HepG2 (cell line): ENCODE data around the gene CROCC. TPM values are rescaled to one million over a fixed set of nuclear protein-coding genes. Genes with fewer than 3 reads are reported as not detected.

Experiments
- BCL6 ChIP-seq: IDR thresholded peaks from 2 replicates; pipeline ENCODE4 v1.6.1; 2016; ENCODE audit warnings: missing genetic modification reagents, missing compliant biosample characterization
- IKZF4 ChIP-seq: sonication (generic); formaldehyde crosslinking; IDR thresholded peaks from 2 replicates; pipeline ENCODE4 v1.5.1; 2020; ENCODE audit warnings: borderline replicate concordance, mild to moderate bottlenecking, low read depth, missing genetic modification reagents; ENCODE audit errors: not compliant biosample characterization
- JUND ChIP-seq: sonication (generic); formaldehyde crosslinking; IDR thresholded peaks from 2 replicates; pipeline ENCODE4 v1.8.0; 2022; ENCODE audit warnings: mild to moderate bottlenecking, missing genetic modification reagents
- LCORL ChIP-seq, 2 experiments: fragments of 450-650 bp in 1 of 2; sonication (generic) in 1 of 2; formaldehyde crosslinking in 1 of 2; IDR thresholded peaks; 2 replicates each; pipeline versions ENCODE4 v1.5.0 to v1.6.1; 2017 to 2020; ENCODE audit warnings: antibody characterized with exemption in 1 of 2, missing genetic modification reagents in 1 of 2
- MIXL1 ChIP-seq: IDR thresholded peaks from 2 replicates; pipeline ENCODE4 v1.6.1; 2016
- SUZ12 ChIP-seq: fragments of 150-350 bp; IDR thresholded peaks from 2 replicates; pipeline ENCODE4 v1.6.1; 2014; ENCODE audit warnings: low read depth, low read length
- TAF1 ChIP-seq: sonication (generic); formaldehyde crosslinking; IDR thresholded peaks from 2 replicates; pipeline ENCODE4 v1.4.0; 2020; ENCODE audit warnings: missing genetic modification reagents
- XBP1 ChIP-seq: sonication (generic); formaldehyde crosslinking; IDR thresholded peaks from 2 replicates; pipeline ENCODE4 v1.5.0; 2020; ENCODE audit warnings: missing genetic modification reagents
- ZNF251 ChIP-seq: sonication (generic); formaldehyde crosslinking; IDR thresholded peaks from 2 replicates; pipeline ENCODE4 v1.9.0; 2021; ENCODE audit warnings: mild to moderate bottlenecking, missing genetic modification reagents
- ZNF354B ChIP-seq: sonication (generic); formaldehyde crosslinking; IDR thresholded peaks from 2 replicates; pipeline ENCODE4 v1.8.0; 2022; ENCODE audit warnings: mild to moderate bottlenecking, missing genetic modification reagents
- ZNF414 ChIP-seq: sonication (generic); formaldehyde crosslinking; IDR thresholded peaks from 2 replicates; pipeline ENCODE4 v1.5.0; 2020; ENCODE audit warnings: missing genetic modification reagents
- ZNF460 ChIP-seq: sonication (generic); formaldehyde crosslinking; IDR thresholded peaks from 2 replicates; pipeline ENCODE4 v1.5.1; 2020; ENCODE audit warnings: missing genetic modification reagents, mild to moderate bottlenecking, borderline replicate concordance
- ZNF501 ChIP-seq: sonication (generic); formaldehyde crosslinking; IDR thresholded peaks from 2 replicates; pipeline ENCODE4 v1.5.1; 2020; ENCODE audit warnings: mild to moderate bottlenecking, moderate library complexity, missing genetic modification reagents
- ZNF768 ChIP-seq: sonication (generic); formaldehyde crosslinking; IDR thresholded peaks from 2 replicates; pipeline ENCODE4 v1.4.0; 2020; ENCODE audit warnings: missing genetic modification reagents
- ZNF782 ChIP-seq: sonication (generic); formaldehyde crosslinking; IDR thresholded peaks from 2 replicates; pipeline ENCODE4 v1.4.0; 2020; ENCODE audit warnings: missing genetic modification reagents, mild to moderate bottlenecking, borderline replicate concordance
- ZXDC ChIP-seq: sonication (generic); formaldehyde crosslinking; IDR thresholded peaks from 2 replicates; pipeline ENCODE4 v1.5.0; 2020; ENCODE audit warnings: mild to moderate bottlenecking, missing genetic modification reagents
- polyA plus RNA-seq, 8 experiments: library from polyadenylated mRNA; depleted of rRNA in 3 of 8; stranded (reverse) in 7 of 8; unstranded in 1 of 8; fragments of >200 nt; fragmentation: Illumina TruSeq in 4 of 8; extraction: Trizol in 4 of 8; gene quantifications; 2 replicates each; pipeline versions ENCODE4 v1.2.1 to v1.2.3, GENCODE V29; 2011 to 2016; ENCODE audit warnings: low read depth in 4 of 8, missing spikeins in 1 of 8, mixed read lengths in 1 of 8; ENCODE audit not compliant: insufficient read depth in 1 of 8
- total RNA-seq, 5 experiments: library from RNA; depleted of rRNA; stranded (reverse); fragments of >200 nt; fragmentation: Illumina TruSeq; extraction: Trizol; gene quantifications; 2 replicates each; pipeline ENCODE4 v1.2.3, GENCODE V29; 2016; ENCODE audit warnings: low read depth in 1 of 5
- TF ChIP-seq, protein P1 (sequence below): sonication (generic); formaldehyde crosslinking; IDR thresholded peaks from one replicate; pipeline ENCODE4 v1.5.1; 2020; ENCODE audit warnings: mild to moderate bottlenecking, missing genetic modification reagents; ENCODE audit errors: not compliant biosample characterization
- TF ChIP-seq, protein P2 (sequence below): IDR thresholded peaks from 2 replicates; pipeline ENCODE4 v1.6.1; 2016

CROCC gene
- total and polyA plus RNA-seq, 2 of the 13 experiments (the other 11 are each of a cell fraction or from before 2014, with no cell fraction given) = 7.8 to 15.5 TPM

- TF ChIP-seq TAF1 (no peak), LCORL (IDR thresholded peaks at IDR 0.05) (no peak), LCORL (CRISPR knock-in tag; IDR thresholded peaks at IDR 0.05) (0 out of 2 replicates have a peak, but pooled peaks have one; percentile 27), ZNF251 (CRISPR knock-in tag) (no peak), SUZ12 (no peak), XBP1 (CRISPR knock-in tag) (no peak), MIXL1 (CRISPR knock-in tag) (no peak), ZNF354B (CRISPR knock-in tag) (no peak), ZNF768 (peak; percentile 79), ZXDC (CRISPR knock-in tag) (no peak), BCL6 (no peak), IKZF4 (CRISPR knock-in tag) (no peak), JUND (CRISPR knock-in tag) (no peak), ZNF414 (no peak), ZNF460 (CRISPR knock-in tag) (no peak), ZNF501 (CRISPR knock-in tag) (peak; percentile 27; the same call in 1 of the 2 replicates), ZNF782 (no peak)
- TF ChIP-seq, protein P1, sequence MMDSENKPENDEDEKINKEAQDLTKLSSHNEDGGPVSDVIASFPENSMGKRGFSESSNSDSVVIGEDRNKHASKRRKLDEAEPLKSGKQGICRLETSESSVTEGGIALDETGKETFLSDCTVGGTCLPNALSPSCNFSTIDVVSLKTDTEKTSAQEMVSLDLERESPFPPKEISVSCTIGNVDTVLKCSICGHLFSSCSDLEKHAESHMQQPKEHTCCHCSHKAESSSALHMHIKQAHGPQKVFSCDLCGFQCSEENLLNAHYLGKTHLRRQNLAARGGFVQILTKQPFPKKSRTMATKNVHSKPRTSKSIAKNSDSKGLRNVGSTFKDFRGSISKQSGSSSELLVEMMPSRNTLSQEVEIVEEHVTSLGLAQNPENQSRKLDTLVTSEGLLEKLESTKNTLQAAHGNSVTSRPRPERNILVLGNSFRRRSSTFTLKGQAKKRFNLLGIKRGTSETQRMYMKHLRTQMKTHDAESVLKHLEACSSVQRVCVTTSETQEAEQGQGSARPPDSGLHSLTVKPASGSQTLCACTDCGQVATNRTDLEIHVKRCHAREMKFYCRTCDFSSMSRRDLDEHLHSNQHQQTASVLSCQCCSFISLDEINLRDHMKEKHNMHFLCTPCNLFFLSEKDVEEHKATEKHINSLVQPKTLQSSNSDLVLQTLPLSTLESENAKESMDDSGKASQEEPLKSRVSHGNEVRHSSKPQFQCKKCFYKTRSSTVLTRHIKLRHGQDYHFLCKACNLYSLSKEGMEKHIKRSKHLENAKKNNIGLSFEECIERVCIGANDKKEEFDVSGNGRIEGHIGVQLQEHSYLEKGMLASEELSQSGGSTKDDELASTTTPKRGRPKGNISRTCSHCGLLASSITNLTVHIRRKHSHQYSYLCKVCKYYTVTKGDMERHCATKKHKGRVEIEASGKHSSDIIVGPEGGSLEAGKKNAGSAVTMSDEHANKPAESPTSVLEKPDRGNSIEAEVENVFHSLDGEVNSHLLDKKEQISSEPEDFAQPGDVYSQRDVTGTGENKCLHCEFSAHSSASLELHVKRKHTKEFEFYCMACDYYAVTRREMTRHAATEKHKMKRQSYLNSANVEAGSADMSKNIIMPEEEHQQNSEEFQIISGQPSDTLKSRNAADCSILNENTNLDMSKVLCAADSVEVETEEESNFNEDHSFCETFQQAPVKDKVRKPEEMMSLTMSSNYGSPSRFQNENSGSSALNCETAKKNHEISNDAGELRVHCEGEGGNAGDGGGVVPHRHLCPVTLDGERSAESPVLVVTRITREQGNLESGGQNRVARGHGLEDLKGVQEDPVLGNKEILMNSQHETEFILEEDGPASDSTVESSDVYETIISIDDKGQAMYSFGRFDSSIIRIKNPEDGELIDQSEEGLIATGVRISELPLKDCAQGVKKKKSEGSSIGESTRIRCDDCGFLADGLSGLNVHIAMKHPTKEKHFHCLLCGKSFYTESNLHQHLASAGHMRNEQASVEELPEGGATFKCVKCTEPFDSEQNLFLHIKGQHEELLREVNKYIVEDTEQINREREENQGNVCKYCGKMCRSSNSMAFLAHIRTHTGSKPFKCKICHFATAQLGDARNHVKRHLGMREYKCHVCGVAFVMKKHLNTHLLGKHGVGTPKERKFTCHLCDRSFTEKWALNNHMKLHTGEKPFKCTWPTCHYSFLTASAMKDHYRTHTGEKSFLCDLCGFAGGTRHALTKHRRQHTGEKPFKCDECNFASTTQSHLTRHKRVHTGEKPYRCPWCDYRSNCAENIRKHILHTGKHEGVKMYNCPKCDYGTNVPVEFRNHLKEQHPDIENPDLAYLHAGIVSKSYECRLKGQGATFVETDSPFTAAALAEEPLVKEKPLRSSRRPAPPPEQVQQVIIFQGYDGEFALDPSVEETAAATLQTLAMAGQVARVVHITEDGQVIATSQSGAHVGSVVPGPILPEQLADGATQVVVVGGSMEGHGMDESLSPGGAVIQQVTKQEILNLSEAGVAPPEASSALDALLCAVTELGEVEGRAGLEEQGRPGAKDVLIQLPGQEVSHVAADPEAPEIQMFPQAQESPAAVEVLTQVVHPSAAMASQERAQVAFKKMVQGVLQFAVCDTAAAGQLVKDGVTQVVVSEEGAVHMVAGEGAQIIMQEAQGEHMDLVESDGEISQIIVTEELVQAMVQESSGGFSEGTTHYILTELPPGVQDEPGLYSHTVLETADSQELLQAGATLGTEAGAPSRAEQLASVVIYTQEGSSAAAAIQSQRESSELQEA = peak; percentile 55
- TF ChIP-seq, protein P2, sequence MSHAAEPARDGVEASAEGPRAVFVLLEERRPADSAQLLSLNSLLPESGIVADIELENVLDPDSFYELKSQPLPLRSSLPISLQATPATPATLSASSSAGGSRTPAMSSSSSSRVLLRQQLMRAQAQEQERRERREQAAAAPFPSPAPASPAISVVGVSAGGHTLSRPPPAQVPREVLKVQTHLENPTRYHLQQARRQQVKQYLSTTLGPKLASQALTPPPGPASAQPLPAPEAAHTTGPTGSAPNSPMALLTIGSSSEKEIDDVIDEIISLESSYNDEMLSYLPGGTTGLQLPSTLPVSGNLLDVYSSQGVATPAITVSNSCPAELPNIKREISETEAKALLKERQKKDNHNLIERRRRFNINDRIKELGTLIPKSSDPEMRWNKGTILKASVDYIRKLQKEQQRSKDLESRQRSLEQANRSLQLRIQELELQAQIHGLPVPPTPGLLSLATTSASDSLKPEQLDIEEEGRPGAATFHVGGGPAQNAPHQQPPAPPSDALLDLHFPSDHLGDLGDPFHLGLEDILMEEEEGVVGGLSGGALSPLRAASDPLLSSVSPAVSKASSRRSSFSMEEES (CRISPR knock-in tag) = no peak
Measured at GRCh38 chr1:17011092-17011438, 89.3 kb downstream of the CROCC start (continued).
